Neuronal stem cell (in vitro differentiated cells): ENCODE data around the gene SHMT1.
"Not testable (repeated sequence)": the region's sequence is repeated elsewhere in the genome, so short reads cannot be mapped to it uniquely, and the experiment has no call there.

ENCODE experiments used
- DNase-seq: peaks from one replicate; pipeline ENCODE4 v3.0.0-alpha.2; 2013; ENCODE audit warnings: low spot score
- H2AFZ ChIP-seq: one replicate; pipeline ENCODE4 v1.6.1; 2013; ENCODE audit warnings: mild to moderate bottlenecking, low read length, inconsistent platforms
- H2AK5ac ChIP-seq: 2 replicates; pipeline ENCODE4 v1.6.1; 2013; ENCODE audit warnings: low read depth, mild to moderate bottlenecking, inconsistent platforms, low read length, moderate library complexity, mixed read lengths
- H2BK120ac ChIP-seq: 2 replicates; pipeline ENCODE4 v1.6.1; 2013; ENCODE audit warnings: low read depth, mild to moderate bottlenecking, inconsistent platforms, low read length, moderate library complexity, mixed read lengths
- H2BK12ac ChIP-seq: one replicate; pipeline ENCODE4 v1.6.1; 2013; ENCODE audit warnings: low read length, inconsistent platforms
- H2BK15ac ChIP-seq: 2 replicates; pipeline ENCODE4 v1.6.1; 2013; ENCODE audit warnings: mild to moderate bottlenecking, low read length, inconsistent platforms, mixed read lengths
- H2BK5ac ChIP-seq: one replicate; pipeline ENCODE4 v1.6.1; 2013; ENCODE audit warnings: inconsistent platforms, mild to moderate bottlenecking, low read length, moderate library complexity
- H3K14ac ChIP-seq: one replicate; pipeline ENCODE4 v1.6.1; 2013; ENCODE audit warnings: low read length, inconsistent platforms
- H3K18ac ChIP-seq: 2 replicates; pipeline ENCODE4 v1.6.1; 2013; ENCODE audit warnings: low read length, inconsistent platforms
- H3K23ac ChIP-seq: 2 replicates; pipeline ENCODE4 v1.6.1; 2013; ENCODE audit warnings: low read depth, mild to moderate bottlenecking, mixed read lengths, low read length, inconsistent platforms; ENCODE audit not compliant: poor library complexity
- H3K27ac ChIP-seq: replicated peaks from 3 replicates; pipeline ENCODE4 v1.5.1; 2013; ENCODE audit warnings: low read length, inconsistent platforms
- H3K27me3 ChIP-seq, 3 experiments: 2 replicates each; pipeline ENCODE4 v1.6.1; 2013; ENCODE audit warnings: low read length in 3 of 3, mild to moderate bottlenecking in 2 of 3, inconsistent platforms in 1 of 3, low read depth in 1 of 3, mixed read lengths in 1 of 3, moderate library complexity in 1 of 3; ENCODE audit not compliant: control insufficient read depth in 3 of 3, insufficient read depth in 3 of 3
- H3K36me3 ChIP-seq, 2 donors: replicated peaks in 1 of 2; 2 replicates each; pipeline ENCODE4 v1.6.1; 2013; ENCODE audit warnings: low read length in 2 of 2; ENCODE audit not compliant: control insufficient read depth in 2 of 2, insufficient read depth in 2 of 2
- H3K4ac ChIP-seq: 2 replicates; pipeline ENCODE4 v1.6.1; 2013; ENCODE audit warnings: inconsistent platforms, mild to moderate bottlenecking, low read length, moderate library complexity
- H3K4me1 ChIP-seq, 2 donors: 1 replicate in 1 of 2; 2 replicates in 1 of 2; pipeline ENCODE4 v1.6.1; 2013; ENCODE audit warnings: low read length in 2 of 2, low read depth in 1 of 2; ENCODE audit not compliant: control insufficient read depth in 2 of 2, insufficient read depth in 1 of 2
- H3K4me2 ChIP-seq: one replicate; pipeline ENCODE4 v1.6.1; 2013; ENCODE audit warnings: mild to moderate bottlenecking, low read length, inconsistent platforms; ENCODE audit not compliant: insufficient read depth, poor library complexity, severe bottlenecking
- H3K4me3 ChIP-seq, 2 donors: 2 replicates each; pipeline ENCODE4 v1.5.1; 2013; ENCODE audit warnings: low read length in 2 of 2, mild to moderate bottlenecking in 2 of 2, inconsistent platforms in 1 of 2, moderate library complexity in 1 of 2
- H3K79me1 ChIP-seq: one replicate; pipeline ENCODE4 v1.6.1; 2013; ENCODE audit warnings: low read depth, mild to moderate bottlenecking, inconsistent platforms, low read length, moderate library complexity
- H3K9ac ChIP-seq: one replicate; pipeline ENCODE4 v1.6.1; 2013; ENCODE audit warnings: mild to moderate bottlenecking, low read depth, low read length, inconsistent platforms; ENCODE audit not compliant: poor library complexity
- H3K9me3 ChIP-seq, 2 donors: replicated peaks in 1 of 2; 2 replicates each; pipeline versions ENCODE3 to v1.6.1; 2013; ENCODE audit warnings: low read length in 2 of 2, mild to moderate bottlenecking in 2 of 2, inconsistent platforms in 1 of 2, low read depth in 1 of 2, mixed read lengths in 1 of 2, moderate library complexity in 1 of 2; ENCODE audit not compliant: control insufficient read depth in 2 of 2, insufficient read depth in 1 of 2
- H4K8ac ChIP-seq: one replicate; pipeline ENCODE4 v1.6.1; 2013; ENCODE audit warnings: low read depth, mild to moderate bottlenecking, inconsistent platforms, low read length, moderate library complexity
- H4K91ac ChIP-seq: one replicate; pipeline ENCODE4 v1.6.1; 2013; ENCODE audit warnings: low read length, low read depth, mild to moderate bottlenecking, inconsistent platforms; ENCODE audit not compliant: poor library complexity
- WGBS, 2 donors: extraction: QIAGEN DNeasy Blood & Tissue Kit; methylation state at CpG; one replicate each; pipeline ENCODE4 v1.1.7; 2013; ENCODE audit warnings: missing lambda C conversion rate in 2 of 2, mixed read lengths in 1 of 2; ENCODE audit not compliant: insufficient read length in 2 of 2, insufficient replicate concordance in 1 of 2; ENCODE audit errors: extremely low coverage in 2 of 2; 5-methylcytosine and 5-hydroxymethylcytosine counted together

Gene SHMT1

DNA sequence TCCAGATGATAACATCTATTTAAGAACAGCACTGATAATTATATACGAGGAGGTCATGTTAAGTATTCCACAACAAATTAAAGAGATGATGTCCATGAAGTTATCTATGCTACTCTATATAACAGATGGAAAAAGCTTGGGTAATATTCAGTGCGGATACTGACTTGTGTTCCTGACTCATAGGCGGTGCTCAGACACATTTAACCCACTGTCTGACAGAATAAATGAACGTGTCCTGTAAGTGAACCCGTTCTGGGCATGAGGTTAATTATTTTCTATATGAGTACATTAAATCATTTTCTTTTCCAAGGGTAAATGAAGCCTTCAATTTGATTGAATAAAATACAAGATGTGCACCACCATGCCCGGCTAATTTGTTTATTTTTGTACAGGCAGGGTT is 46.0 kb upstream of the SHMT1 start:
- H2BK120ac ChIP-seq, H2BK12ac ChIP-seq, H3K9ac ChIP-seq, H3K23ac ChIP-seq, H3K79me1 ChIP-seq, H3K36me3 ChIP-seq, H2AFZ ChIP-seq, H3K9me3 ChIP-seq, H2AK5ac ChIP-seq, H4K8ac ChIP-seq, H3K27ac ChIP-seq, H4K91ac ChIP-seq, DNase-seq, H3K4ac ChIP-seq, H3K4me3 ChIP-seq, H3K18ac ChIP-seq, H3K27me3 ChIP-seq, H2BK15ac ChIP-seq, H3K4me1 ChIP-seq, H3K14ac ChIP-seq, H3K4me2 ChIP-seq, H2BK5ac ChIP-seq: not testable (repeated sequence)
- no CpG with 5 or more reads among the region's 6 CpGs for WGBS, 2 donors

DNA sequence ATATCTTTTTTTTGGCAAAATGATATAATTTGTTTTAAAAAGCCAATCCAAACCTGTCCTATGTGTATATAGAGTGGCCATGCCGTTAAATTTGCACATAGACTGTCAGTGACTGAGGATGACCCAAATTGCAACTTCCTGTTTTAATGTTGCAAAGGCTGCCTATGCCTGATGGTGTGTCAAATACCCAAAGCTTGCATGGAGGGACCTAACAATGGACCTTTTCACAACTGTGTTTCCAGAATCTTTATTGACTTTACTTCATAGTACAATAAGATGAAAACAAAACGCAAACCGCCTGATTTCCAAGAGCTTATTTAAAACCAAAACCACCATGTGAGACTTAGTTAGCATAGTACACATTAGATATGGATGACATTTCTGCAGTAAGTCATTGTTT is 45.6 kb upstream of the SHMT1 start:
- H4K91ac ChIP-seq, H3K9ac ChIP-seq, H3K79me1 ChIP-seq, H3K23ac ChIP-seq, H2BK120ac ChIP-seq, H2AFZ ChIP-seq, H3K4me3 ChIP-seq, H2BK15ac ChIP-seq, H3K4ac ChIP-seq, H3K27me3 ChIP-seq, H2BK5ac ChIP-seq, DNase-seq, H3K14ac ChIP-seq, H4K8ac ChIP-seq, H3K27ac ChIP-seq, H3K36me3 ChIP-seq, H2AK5ac ChIP-seq, H3K9me3 ChIP-seq, H2BK12ac ChIP-seq, H3K18ac ChIP-seq, H3K4me2 ChIP-seq, H3K4me1 ChIP-seq: not testable (repeated sequence)
- WGBS, 2 donors, result no CpG with 5 or more reads among the region's 3 CpGs

DNA sequence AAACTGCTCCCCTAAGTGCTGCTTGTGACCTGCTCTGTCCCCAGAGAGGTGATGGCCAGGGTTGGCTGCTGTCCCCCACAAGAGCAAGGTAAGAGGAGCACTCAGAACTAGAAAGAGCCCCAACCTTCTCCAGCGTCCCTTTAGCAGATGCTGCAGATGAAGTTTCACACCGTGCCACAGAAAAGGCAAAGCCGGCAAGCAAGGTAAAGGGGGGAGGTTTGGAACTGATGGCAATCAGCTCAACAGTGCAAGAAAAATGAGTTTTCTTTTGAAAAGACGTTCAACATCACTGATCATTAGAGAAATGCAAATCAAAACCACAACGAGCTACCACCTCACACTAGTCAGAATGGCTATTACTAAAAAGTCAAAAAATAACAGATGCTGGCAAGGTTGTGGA is 40.3 kb upstream of the SHMT1 start:
- not testable (repeated sequence) for H3K4me1 ChIP-seq, H4K8ac ChIP-seq, H3K79me1 ChIP-seq, H3K4ac ChIP-seq, H2AK5ac ChIP-seq, H3K4me2 ChIP-seq, H3K9ac ChIP-seq, H3K4me3 ChIP-seq, H3K27me3 ChIP-seq, H2BK15ac ChIP-seq, H2BK12ac ChIP-seq, H3K27ac ChIP-seq, H3K23ac ChIP-seq, H3K9me3 ChIP-seq, H2BK5ac ChIP-seq, H3K18ac ChIP-seq, H2BK120ac ChIP-seq, H2AFZ ChIP-seq, H3K14ac ChIP-seq, H3K36me3 ChIP-seq, H4K91ac ChIP-seq, DNase-seq
- WGBS, 2 donors, result no CpG with 5 or more reads among the region's 5 CpGs

DNA sequence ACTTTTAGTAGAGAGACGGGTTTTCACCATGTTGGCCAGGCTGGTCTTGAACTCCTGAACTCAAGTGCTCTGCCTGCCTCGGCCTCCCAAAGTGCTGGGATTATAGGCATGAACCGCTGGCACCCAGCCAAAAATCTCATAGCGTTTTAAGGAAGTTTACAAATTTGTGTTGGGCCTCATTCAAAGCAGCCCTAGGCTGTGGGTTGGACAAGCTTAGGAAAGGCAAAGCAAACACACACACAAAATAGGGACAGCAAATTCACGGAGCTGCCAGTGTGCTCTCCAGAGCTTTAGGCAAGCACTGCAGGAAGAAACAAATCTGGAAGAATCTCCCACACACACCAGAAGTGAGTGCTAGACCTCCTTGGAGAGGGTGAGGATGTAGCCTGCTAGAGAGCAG is 39.8 kb upstream of the SHMT1 start:
- not testable (repeated sequence) for H3K18ac ChIP-seq, H4K91ac ChIP-seq, H3K9ac ChIP-seq, H2BK12ac ChIP-seq, H2AK5ac ChIP-seq, H3K4me2 ChIP-seq, H2BK5ac ChIP-seq, H2BK120ac ChIP-seq, H3K36me3 ChIP-seq, H4K8ac ChIP-seq, H3K9me3 ChIP-seq, H3K27ac ChIP-seq, H3K23ac ChIP-seq, H3K27me3 ChIP-seq, H3K4me3 ChIP-seq, H3K79me1 ChIP-seq, H2BK15ac ChIP-seq, H3K4me1 ChIP-seq, H3K4ac ChIP-seq, H2AFZ ChIP-seq, DNase-seq, H3K14ac ChIP-seq
- WGBS, 2 donors, result no CpG with 5 or more reads among the region's 5 CpGs
